Activated T-cell treated with anti-CD3 and anti-CD28 coated beads for 4 hours (primary cell): ENCODE data around the gene CD247.

ENCODE experiments used
- DNase-seq: peaks from one replicate; pipeline ENCODE4 v3.0.0-alpha.2; 2020

The CD247 gene

DNA sequence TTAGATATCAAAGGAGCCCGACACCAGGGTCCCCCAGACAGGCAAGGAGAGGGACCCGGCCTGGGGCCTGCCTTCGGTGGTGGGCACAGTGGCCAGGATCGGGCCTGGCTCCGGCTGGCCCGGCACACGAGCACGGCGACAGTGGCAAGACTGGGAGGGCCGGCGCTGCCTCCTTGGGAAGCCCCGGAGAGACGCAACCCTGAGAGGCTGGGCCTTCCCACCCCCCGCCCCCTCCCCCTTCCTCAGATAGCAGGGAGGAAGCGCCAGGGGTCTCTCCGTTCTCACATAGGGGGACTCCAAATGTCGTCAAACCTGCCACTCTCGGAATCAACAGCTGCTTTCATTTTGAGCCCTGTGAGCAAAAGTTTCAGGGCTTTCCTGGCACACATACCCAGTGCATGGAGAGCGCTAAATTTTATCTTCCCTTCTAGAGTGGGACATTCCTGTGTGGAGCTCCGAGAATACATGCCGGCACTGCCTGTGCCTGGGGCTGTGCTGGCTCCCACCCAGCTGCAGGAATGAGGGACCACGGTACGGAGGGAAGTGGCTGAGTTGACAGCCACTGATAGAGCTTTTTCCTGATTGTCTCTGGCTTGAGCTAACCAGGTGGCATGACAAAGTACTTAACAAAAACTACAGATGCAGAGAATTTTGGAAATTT, 62.4 kb downstream of the CD247 start:
- DNase-seq, result no peak

DNA sequence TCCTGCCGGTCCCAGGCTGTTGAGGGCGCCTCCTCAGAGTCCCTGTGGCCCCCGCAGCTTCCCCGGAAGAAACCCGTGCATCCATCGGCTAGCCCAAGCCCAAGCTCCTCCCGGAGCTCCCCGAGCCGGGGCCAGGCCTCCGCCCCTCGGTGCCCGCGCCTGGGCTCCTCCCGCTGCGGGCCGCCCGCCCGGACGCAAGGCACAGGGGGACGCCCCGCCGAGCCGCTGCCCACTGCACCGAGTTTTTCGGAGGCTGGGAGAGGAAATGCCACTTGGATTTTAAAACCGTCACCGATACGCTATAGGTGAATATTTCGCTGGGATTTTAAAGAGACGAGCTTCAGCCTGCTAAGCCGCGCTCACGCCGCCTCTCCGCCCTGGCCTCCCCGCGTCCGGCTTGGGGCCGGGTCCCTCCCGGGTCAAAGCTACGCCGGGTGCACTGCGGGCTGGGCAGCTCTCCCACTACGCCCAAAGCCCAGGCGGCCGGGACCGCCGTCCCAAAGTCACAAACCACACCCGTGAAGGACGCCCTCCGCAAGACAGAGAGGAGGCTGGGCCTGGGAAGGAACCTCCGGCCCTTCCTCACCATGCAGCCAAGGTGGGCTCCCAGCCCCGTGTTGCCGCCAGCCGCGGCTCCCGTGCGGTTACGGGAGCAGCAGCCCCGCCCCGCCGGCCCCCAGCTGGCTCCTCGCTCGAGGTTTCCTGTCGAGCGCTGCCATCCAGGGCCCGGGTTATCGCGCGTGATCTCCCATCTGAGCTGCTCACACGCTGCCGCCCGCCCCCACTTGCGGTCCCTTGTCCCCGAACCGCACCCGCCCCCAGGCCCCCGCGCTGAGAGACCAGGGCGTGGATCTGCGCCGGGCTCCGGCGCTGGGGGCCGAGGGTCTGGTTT, 63.2 kb downstream of the CD247 start:
- DNase-seq, result peak; percentile 63

DNA sequence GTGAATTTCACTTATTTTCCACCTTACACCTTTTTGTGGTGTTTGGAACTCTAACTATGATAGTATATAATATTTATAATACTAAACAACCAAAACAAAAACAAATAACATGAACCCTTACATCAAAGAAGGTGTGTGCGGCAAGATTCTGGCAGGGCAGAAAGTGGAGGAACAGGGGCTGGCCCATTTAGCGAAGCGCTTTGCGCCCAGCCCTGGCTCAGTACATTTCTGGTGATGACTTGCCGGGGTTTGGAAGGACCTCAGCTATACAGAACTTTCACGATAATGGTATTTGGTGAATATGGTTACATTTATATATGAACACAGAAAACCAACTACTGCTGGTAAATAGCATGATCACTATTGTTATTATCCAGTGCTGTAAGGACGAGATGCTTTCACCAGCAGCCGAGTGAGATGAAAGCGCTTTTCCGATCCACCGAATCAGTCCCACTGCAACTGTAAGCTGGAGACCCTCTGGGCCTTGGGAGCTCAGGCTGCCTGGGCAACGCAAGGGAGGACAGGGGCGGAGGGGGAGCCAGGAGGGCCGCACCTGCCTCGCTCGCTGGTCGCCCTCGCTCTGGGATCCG, 63.9 kb downstream of the CD247 start:
- DNase-seq, result no peak

DNA sequence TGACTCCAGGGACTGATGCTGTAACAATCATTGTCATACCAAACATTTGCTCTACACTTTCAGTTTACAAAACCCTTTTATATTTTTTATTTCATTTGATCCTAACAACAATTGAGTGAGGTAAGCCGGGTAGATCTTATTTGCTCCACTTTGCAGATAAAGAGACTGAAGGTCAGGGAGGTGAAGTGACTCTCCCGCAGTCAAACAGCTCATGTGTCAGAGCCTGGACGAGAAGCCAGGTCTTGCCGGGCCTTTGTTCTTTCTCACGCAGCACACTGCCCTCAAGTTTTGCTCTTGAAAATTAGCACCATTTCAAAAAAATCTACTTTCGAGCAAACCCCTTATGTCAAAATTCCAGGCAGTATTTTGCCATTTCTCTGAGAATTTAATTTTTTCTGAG, 65.2 kb downstream of the CD247 start:
- DNase-seq, result no peak

DNA sequence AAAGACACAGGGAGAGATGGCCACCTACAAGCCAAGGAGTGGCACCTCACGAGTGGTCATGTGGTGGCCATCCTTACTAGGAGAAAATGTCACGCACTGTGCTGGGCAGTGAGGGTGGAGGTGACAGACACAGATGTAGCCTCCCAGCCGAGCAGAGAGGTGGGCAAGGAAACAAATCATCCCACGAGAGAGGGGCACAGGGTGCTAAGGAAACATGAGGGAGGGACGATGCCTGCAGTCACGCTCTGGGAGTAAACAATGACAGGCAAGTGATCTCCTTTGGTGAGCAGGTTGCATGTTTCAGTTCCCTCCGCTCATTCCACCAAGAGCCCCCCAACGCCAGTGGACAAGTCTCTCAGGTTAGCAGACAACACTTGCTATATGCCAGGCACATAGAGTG, 65.8 kb downstream of the CD247 start:
- DNase-seq, result no peak

DNA sequence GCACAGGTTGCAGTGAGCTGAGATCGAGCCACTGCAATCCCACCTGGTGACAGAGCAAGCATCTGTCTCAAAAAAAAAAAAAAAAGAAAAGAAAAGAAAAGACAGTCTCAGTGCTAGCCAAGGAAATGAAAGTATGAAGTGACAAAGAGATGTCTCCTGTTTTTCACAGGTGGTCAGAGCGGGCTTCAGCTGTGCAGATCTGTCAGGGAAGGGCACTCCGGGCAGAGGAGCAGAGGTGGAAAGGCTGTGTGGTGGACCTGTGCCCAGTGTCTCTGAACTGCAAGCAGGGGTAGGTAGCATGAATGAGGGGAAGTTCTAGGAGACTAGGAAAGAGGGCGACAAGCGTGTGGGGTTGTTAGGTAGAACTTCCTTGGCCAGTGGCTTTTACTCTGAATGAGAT, 67.5 kb downstream of the CD247 start:
- no peak for DNase-seq

DNA sequence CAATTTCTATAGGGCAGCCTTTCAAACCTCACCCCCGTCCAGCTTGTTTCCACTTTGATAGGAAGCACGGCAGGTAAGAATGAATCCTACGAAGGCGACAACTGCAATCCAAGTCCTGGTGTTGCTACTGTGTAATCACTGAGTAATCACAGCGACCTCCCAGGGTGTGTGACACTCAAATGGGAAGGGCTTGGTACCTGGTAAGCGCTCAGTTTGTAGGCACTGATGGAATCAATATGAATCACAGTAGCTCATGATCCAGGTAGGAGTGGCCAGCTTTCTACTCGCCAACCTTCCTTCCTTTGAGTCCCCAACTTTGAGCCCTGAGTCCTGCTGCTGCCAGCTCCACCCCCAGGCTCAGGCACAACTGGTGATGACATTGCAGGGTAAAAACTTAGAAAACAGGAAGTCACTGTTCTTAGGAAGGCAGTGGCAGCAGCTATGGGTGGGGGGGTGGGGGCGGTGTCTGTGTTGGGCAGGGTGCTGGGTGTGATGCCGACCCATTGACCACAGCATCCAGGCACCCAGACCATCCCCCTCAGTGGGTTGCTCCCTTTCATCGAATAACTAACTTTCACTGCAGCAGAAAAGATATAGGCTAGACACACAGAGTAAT, 70.7 kb downstream of the CD247 start:
- peak; percentile 40 for DNase-seq

DNA sequence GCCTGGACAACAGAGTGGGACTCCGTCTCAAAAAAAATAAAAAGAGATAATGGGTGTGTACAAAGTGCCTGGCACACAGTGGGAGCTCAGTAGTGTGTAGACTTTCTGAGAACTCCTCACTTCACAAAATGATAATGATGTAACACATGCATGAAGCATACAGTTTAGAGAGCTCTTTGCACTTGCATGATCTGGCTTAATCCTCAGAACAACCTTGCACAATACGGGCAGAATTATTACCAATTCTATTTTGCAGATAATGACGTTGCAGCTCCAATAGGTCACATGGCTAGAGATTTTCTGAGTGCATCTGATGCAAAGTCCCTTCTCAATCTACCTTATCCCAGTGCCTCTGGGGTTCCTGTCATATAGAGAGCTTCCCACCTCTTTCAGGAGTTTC, 71.4 kb downstream of the CD247 start:
- no peak for DNase-seq

DNA sequence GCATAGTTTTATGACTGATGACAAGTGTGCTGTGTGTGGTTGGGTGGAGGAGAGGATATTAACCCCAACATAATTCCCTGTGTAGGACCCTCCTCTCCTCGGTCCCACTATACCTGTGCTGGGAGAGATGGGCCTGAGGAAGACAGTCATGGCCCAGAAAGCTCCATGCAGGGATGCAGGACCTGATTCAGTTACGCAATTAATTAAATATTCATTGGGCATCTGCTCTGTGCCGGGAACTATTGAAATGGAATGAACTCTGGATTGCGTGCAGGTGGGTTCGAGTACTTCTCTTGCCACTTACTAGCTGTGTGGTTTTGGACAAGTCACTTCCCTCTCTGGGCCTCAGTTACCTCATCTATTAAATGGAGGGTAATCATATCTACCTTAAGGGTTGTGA, 74.6 kb downstream of the CD247 start:
- DNase-seq, result no peak

DNA sequence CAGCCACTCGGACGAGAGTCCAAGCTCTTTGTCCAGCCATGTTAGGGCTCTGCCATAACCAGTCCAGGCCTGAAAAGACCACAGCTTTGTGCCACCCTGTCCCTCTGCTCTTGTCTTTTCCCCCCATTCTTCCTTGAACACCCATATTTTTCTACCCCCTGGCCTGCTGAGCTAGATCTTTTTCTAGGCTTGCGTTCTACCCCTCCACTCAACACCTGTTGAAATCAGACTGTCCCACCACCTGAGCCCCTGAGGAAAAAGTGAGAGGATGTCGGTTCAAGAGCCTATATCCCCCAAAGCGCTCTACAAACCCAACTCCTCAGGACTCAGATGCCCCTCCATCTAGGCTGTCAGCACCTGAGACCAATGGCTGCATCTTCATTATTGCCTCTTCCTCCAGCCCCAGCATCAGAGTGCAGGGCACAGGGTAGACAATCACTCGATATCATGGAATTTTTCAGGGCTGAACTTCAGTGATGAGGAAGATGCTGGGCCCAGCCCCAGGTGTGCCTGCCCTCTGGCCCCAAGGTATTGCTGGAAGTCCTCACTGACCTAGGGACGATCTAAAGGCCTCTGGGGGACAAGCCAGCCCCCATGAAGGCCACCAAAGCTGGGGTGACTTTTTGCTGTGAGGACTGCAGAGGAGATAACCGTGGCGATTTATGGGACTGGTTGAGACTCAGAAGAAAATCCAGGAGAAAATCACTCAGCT, 75.3 kb downstream of the CD247 start:
- DNase-seq, result no peak

DNA sequence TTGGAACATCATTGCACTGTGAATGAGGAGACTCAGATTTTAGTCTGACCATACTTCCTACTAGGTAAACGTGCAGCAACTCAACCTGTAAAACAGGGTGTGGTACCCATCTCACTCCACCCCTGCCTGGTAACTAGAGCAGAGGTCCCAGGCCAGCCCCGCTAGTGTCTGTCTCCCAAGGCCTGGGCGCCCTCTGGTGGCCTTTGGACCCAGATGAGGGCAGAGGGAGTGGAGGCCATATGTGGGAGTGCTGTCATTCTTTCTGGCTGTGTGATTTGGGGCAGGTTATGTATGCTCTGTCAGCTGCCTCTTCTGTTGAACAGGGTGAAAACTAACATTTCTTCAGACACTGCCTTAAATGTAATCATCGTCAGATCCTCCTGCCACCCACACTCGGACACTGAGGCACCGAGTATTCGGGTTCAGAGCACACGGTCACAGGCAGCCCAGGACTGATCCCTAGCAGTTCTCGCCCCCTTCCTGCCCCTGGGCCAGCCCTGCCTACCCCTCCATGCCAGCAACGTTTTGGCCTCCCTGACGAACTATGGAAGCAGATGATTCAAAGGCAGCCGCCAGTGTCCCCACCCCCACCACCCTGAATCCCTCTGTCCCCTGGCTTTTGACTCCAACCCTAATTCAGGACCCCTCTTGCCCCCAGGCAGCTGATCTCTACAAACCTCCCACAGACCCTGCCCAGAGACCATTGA, 76.0 kb downstream of the CD247 start:
- DNase-seq, result peak; percentile 83

DNA sequence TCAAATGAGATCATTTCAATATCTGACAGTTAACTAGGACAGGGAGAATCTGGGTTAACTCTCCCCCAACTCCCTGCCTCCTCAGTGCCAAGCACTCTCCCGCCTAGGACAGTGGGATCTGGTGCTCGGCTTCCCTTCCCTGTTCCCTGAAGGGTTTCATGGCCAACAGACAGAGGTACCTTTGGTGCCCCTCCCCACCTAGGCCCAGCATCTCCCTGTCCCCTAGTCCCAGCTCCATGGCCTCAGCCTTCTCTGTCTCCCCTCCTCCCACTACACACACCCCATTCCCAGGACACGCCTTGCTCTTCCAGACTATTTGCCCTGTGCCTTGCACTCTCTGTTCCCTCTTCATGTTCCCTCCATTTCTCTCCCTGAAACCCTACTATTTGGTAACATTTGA, 77.1 kb downstream of the CD247 start:
- no peak for DNase-seq

DNA sequence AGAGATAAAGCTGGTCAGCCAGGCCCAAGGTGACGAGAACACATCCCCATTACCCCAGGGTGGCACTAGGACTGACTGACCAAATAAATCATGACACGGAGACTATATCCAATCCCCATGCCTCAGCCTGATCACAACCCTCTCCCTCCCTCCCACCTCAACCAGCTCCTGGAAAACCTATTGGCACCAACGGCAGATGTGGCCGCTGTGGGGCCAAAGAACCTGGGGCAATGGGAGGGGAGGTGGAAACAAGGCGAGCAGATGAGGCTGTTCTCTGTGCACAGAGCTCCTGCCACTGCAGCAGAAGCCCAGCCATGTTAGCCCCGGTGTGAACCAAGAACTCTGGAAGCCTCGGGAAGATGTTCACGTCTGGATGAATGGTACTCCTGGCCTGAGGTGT, 77.6 kb downstream of the CD247 start:
- no peak for DNase-seq

DNA sequence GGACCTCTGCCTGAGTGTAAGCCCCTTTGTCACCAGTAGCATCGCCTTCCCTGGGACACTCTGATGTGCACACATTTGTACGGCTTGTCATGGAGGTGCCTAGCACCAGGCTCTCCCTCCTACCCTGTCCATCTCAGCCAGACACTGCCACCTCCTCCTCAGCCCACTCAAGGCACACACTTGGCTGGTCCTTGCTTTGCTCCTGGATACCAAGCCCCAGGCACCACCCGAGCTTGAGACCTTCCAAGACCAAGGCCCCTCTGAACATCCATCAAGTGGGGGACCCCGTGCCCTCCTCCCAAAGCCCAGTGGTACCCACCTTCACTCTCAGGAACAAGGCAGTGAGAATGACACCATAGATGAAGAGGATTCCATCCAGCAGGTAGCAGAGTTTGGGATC, 78.0 kb downstream of the CD247 start:
- DNase-seq, result no peak

DNA sequence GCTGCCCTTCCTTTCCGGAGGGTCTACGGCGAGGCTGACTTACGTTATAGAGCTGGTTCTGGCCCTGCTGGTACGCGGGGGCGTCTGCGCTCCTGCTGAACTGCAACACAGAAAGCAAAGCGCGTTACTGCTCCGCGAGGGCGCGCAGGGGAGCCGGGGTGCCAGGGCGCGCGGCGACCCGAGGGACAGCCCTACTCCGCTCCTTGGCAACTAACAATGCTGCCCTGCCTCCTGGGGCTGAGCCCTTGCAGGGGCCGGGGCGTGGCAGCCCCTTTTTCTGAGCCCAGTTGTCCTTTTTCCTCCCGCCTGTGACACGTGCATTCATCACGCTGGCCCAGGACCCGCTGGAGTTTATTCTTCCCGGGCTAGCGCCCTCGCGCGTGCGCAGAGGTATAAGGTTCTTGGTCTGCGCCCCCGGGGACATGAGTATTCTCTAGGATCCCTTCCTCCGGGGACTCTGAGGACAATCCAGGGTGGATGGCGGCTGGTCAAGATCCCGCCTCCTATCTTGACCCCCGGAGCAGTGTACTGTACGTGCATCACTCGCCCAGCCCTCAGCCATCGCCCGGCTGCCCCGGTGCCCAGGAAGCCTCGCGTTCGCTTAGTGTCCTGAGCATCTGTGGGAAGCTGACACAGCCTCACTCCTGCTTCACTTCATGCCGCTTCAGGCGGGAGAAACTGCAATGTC, 78.9 kb downstream of the CD247 start:
- no peak for DNase-seq

DNA sequence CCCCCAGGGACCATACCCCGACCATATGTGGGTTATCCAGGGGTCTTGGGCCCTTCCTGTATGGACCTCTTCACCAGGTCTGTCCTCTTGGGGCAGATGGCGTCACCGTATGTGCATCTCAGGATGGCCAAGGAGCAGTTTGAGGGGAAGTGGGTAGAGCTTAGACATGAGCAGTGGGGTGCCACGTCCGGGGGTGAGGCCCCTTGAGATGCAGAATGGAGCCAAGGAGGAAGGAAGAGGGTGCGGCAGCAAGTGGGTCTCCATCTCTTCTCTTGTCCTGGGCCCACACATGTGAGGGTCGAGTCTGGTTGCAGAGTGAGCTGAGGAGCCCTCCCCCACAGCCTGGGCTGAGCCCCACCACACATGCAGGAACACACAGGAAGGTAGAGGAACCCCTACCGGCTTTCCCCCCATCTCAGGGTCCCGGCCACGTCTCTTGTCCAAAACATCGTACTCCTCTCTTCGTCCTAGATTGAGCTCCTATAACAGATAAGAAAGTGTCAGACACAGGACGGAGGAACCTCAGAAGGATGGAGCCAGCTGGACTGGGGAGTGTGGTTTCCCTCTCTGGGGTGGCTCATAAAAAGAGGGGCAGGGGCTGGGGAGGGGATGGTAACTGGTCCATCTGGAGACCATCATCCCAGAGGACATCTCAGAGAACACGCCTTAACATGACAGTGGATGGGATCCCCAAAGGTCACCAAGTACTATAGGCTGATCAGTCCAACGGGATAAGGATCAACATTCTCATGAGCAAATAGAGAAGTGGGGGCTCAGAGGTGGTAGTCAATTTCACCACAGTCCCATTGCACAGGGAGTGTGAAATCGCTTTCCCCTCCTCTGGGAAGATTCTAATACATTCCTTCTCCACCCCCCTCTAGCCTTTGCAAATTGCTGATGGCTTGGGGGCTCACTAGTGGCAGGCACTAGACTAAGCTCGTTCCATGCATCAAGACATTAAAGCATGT, 79.9 kb downstream of the CD247 start:
- DNase-seq, result no peak

DNA sequence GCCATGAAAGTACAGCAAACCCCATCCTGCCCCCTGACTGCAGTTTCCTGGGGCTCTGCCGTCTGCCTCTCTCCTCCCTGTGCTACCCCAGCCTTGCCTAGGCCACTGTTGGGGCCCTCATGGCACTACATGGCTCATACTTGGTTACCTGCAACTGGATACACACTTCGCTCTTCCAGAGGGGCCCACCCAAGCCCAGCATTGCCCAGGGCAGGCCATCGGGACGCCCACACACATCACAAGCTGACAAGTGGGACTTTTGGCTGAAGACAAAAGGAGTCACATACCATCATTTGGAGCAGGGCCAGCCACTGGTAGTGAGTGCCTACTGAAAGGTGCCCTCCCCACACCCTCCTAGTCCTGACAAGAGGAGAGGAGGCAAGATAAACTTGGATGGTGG, 82.8 kb downstream of the CD247 start:
- no peak for DNase-seq

DNA sequence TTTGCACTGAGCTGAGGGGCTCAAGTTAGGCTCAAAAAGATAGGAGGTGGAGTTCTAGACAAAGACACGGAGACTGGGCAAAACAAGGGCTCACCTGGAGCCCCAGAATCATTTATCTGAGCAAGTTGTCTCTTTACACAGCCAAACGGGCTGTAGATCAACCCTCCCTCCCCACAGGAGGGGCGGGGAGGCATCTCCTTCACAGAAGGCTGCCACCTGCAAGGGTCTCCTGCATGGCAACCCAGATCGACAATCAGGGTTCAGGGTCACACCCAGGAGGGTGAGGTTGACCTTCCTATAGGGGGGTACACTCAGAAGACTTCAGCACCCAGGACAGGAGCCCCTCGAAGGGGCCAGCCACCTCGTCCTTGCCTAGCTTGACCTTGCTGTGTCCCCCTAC, 84.0 kb downstream of the CD247 start:
- DNase-seq, result no peak

DNA sequence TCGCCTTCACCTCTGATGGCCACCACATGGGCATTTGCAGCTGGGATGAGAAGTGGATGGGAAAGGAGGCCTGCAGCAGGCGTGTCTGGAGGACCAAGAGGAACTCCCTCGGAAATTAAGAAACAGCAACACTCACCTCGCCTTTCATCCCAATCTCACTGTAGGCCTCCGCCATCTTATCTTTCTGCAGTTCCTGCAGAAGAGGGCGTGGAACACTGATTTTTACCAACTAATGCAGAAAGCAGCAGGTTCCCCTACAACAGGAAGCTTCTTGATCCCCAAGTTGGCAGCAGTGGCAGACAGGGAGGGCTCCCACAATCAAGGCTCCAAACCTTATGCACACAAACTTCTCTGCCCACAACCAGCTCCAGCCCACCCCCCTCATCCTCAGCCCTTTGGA, 84.4 kb downstream of the CD247 start:
- DNase-seq, result no peak

DNA sequence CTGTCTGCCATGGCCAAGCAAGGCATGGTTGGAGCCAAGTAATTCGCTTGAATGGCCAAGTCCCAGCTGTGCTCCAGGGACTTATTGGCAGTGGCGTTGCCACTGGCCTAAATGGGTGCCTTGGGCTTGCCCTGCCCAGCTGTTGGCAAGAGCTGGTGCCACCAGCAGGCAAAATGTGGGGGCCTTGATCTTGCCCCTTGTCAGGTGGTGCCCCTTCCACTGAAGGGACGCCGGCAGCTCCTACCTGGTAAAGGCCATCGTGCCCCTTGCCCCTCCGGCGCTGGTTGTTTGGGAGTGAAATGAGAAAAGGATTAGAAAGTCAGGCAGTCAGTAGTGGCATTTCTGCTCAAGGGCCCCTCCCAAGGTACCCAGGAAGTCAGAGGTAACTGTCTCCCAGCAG, 85.5 kb downstream of the CD247 start:
- no peak for DNase-seq
